H1 (cell line): ENCODE data around the gene KATNIP.

ENCODE experiments used
- CHD2 ChIP-seq: IDR thresholded peaks from 2 replicates; pipeline ENCODE4 v1.6.1; 2012; ENCODE audit warnings: low read length, improper control_type of control experiment
- EP300 ChIP-seq, 2 experiments: IDR thresholded peaks; 1 replicate in 1 of 2; 2 replicates in 1 of 2; pipeline ENCODE4 v1.6.1; 2011 to 2012; ENCODE audit warnings: low read depth in 2 of 2, low read length in 2 of 2, mild to moderate bottlenecking in 2 of 2, borderline replicate concordance in 1 of 2, inconsistent platforms in 1 of 2, moderate library complexity in 1 of 2
- EZH2 ChIP-seq: fragments of 200-600 bp; sonication (generic); IDR thresholded peaks from 2 replicates; pipeline ENCODE4 v1.7.1; 2012; ENCODE audit warnings: low read depth, mild to moderate bottlenecking, moderate library complexity, low read length, inconsistent platforms; ENCODE audit not compliant: severe bottlenecking
- PHF8 ChIP-seq: fragments of 200-600 bp; sonication (generic); conservative IDR thresholded peaks from 2 replicates; pipeline ENCODE4 v1.7.1; 2012; ENCODE audit warnings: low read depth, mild to moderate bottlenecking, inconsistent platforms, low read length, moderate library complexity
- POLR2A ChIP-seq, 2 experiments: IDR thresholded peaks; 1 replicate in 1 of 2; 2 replicates in 1 of 2; pipeline ENCODE4 v1.6.1; 2011; ENCODE audit warnings: low read depth in 2 of 2, low read length in 2 of 2, mild to moderate bottlenecking in 2 of 2; ENCODE audit errors: control extremely low read depth in 1 of 2
- POU5F1 ChIP-seq: IDR thresholded peaks from 2 replicates; pipeline ENCODE4 v1.6.1; 2011; ENCODE audit warnings: low read depth, mild to moderate bottlenecking, low read length, moderate library complexity
- SUZ12 ChIP-seq: fragments of 200-600 bp; sonication (generic); IDR thresholded peaks from 2 replicates; pipeline ENCODE4 v1.6.1; 2012; ENCODE audit warnings: mild to moderate bottlenecking, inconsistent platforms, low read length, moderate library complexity, mixed read lengths
- TF ChIP-seq, protein P1 (sequence below), 3 experiments: IDR thresholded peaks; 1 replicate in 2 of 3; 2 replicates in 1 of 3; pipeline versions ENCODE4 v1.5.1 to v1.6.1; 2011; ENCODE audit warnings: low read length in 3 of 3, mild to moderate bottlenecking in 3 of 3, inconsistent platforms in 2 of 3, low read depth in 1 of 3, moderate library complexity in 1 of 3; ENCODE audit not compliant: insufficient read depth in 1 of 3; ENCODE audit errors: control extremely low read depth in 1 of 3
- TF ChIP-seq, protein P2 (sequence below): IDR thresholded peaks from 2 replicates; pipeline ENCODE4 v1.6.1; 2012; ENCODE audit warnings: inconsistent platforms
- TF ChIP-seq, protein P3 (sequence below): IDR thresholded peaks from 2 replicates; pipeline ENCODE4 v1.6.1; 2011; ENCODE audit warnings: low read length, improper control_type of control experiment

DNA sequence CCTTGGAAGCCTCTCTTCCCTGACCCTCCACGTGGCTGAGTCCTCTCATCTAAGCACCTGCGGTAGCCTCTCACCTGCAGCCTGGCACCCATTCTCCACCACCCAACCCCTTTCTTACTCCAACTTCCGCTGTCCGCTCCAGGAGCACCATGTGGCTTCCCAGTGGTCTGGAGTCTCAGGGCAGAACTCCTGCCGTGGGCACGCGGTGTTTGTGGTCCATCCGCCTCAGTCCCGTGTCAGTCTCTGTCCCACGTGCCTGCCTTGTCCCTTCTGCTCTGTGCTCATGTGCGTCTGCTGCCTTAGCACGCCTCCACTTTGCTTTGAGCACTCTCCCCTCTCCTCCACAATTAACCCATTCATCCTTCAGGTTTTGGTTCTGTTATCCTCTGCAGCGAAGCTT is 49.7 kb downstream of the KATNIP start:
- TF ChIP-seq, protein P1, sequence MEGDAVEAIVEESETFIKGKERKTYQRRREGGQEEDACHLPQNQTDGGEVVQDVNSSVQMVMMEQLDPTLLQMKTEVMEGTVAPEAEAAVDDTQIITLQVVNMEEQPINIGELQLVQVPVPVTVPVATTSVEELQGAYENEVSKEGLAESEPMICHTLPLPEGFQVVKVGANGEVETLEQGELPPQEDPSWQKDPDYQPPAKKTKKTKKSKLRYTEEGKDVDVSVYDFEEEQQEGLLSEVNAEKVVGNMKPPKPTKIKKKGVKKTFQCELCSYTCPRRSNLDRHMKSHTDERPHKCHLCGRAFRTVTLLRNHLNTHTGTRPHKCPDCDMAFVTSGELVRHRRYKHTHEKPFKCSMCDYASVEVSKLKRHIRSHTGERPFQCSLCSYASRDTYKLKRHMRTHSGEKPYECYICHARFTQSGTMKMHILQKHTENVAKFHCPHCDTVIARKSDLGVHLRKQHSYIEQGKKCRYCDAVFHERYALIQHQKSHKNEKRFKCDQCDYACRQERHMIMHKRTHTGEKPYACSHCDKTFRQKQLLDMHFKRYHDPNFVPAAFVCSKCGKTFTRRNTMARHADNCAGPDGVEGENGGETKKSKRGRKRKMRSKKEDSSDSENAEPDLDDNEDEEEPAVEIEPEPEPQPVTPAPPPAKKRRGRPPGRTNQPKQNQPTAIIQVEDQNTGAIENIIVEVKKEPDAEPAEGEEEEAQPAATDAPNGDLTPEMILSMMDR (IDR thresholded peaks at IDR 0.05; ENCODE audit: control extremely low read depth in 1 of 3, insufficient read depth in 1 of 3, low read depth in 1 of 3, low read length in 3 of 3), result no peak
- TF ChIP-seq, protein P2, sequence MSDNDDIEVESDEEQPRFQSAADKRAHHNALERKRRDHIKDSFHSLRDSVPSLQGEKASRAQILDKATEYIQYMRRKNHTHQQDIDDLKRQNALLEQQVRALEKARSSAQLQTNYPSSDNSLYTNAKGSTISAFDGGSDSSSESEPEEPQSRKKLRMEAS, result no peak
- no peak for TF ChIP-seq POLR2A (IDR thresholded peaks at IDR 0.05; ENCODE audit: control extremely low read depth in 1 of 2, low read depth in 2 of 2, low read length in 2 of 2)
- no peak for TF ChIP-seq EP300 (IDR thresholded peaks at IDR 0.05; ENCODE audit: borderline replicate concordance in 1 of 2, low read depth in 2 of 2, low read length in 2 of 2)
- no peak for TF ChIP-seq POU5F1
- TF ChIP-seq CHD2, result no peak
- TF ChIP-seq PHF8, result no peak
- TF ChIP-seq SUZ12, result no peak
- no peak for TF ChIP-seq EZH2
- TF ChIP-seq, protein P3, sequence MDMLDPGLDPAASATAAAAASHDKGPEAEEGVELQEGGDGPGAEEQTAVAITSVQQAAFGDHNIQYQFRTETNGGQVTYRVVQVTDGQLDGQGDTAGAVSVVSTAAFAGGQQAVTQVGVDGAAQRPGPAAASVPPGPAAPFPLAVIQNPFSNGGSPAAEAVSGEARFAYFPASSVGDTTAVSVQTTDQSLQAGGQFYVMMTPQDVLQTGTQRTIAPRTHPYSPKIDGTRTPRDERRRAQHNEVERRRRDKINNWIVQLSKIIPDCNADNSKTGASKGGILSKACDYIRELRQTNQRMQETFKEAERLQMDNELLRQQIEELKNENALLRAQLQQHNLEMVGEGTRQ, result no peak
